HG03139 (cell line): Measurements from ENCODE around the gene TANC1.

Experiments
- ATAC-seq: cut with Tn5 transposase; IDR thresholded peaks from one replicate; pipeline ENCODE4 v1.9.1; 2021; ENCODE audit not compliant: unreplicated experiment

The TANC1 gene

DNA sequence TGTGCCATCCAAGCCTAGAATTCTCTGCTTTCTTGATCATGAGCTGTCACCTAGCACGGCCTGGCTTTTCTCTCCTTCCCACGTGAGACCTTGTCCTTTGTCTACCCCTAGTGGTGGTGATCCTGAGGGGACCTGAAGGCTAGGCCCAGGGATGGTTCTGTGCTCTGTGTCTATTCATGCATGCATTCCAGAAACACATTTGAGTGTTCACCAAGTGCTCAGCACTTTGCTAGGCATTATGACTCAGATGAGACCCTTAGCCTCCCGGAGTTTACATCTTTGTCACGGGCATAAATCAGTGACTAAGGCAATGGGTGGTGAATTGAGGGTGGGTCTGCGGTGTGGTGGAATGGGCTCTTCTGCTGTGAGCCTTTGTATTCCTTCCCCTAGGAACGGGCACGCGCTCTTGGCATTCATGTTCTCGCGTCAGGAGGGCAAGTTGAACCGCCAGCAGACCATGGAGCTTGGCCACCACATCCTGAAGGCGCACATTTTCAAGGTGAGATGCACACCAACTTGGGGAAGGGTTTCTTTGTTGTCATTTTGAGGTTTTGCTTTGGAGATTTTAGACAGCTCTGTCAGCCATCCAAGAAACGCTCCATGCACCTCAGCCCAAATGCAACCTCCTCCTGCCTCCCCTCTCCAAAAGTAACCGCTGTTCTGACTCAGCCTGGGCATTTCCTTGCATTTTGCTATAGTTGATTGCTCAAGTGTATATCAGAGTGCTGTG, 217.1 kb downstream of the TANC1 start:
- peak; percentile 70 for ATAC-seq

- ATAC-seq: no peak
These were observed 218.0 kb downstream of the TANC1 start for GRCh38 chr2:159186462-159186861.

DNA sequence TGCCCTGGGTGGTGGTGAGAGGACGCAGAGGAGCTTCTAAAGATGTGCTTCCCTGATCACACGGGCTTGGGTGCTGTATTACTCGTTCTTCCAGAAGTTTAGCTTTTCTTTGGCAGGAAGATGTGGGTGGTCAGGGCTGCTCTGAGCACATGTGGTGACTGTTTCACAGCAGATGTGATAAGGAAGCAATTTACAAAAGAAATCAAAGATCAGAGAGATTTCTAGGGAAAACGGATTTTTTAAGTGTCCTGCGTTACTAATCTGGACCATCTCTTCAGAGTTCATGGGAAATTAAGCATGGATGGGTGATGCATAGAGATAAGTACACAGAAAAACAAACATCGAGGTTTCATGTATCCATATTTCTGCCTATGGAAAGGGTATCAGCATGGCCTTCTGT, 218.7 kb downstream of the TANC1 start:
- ATAC-seq: no peak

- ATAC-seq: no peak
These were observed 220.0 kb downstream of the TANC1 start for GRCh38 chr2:159188449-159188848.

- no peak for ATAC-seq
These were observed 224.0 kb downstream of the TANC1 start for GRCh38 chr2:159192371-159192918.

- ATAC-seq: no peak
These were observed 225.4 kb downstream of the TANC1 start for GRCh38 chr2:159193791-159194190.

DNA sequence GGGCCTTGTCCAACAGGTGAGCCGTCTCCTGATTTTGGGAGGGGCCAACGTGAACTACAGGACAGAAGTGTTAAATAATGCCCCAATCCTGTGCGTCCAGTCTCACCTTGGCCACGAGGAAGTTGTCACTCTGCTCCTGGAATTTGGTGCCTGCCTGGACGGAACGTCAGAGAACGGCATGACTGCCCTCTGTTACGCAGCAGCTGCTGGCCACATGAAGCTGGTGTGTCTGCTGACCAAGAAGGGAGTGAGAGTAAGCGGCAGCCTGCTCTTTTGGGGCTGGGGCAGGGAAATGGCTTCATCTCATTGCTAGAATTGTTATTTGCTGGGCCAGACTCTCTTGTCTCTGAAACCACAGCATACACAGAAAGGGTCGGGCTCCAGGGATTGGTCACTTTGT, 225.8 kb downstream of the TANC1 start:
- ATAC-seq: no peak

- ATAC-seq: no peak
These were observed 227.3 kb downstream of the TANC1 start for GRCh38 chr2:159195697-159196096.

- no peak for ATAC-seq
These were observed 228.0 kb downstream of the TANC1 start for GRCh38 chr2:159196393-159196925.

- ATAC-seq: no peak
These were observed 230.8 kb downstream of the TANC1 start for GRCh38 chr2:159199236-159199635.

DNA sequence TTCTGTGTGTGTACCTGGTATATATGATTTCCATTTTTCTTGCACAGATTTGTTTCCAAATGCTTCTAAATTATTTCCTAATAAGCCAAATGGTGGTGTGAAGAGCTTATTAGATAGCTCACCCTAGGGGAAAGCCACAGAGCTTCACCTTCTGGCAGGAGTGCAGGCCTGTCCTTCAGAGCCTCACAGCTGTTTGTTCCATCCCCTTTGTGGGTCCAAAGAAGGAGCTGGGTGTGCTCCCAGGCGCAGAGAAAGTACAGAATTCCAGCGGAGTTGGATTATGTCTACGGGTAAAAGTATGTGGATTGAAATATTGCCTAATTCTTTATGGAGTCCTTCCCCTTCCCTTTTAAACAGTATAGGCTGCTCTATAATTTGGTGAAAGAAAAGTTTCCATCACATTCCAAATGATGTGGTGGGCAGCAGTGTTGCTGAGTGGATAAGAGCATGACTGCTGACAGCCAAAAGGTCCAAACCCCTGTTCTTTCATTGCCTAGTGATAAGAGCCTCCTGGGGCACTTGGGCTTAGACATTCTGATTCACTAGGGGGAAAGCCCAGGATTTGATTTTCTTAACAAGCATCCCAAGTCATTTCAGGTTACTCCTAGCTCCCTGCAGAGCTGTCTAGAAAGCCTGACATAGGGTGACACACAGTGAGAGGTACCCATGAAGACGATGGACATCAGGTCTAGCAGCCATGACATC, 231.5 kb downstream of the TANC1 start:
- ATAC-seq: no peak

GRCh38 chr2:159200498-159200897, 232.1 kb downstream of the TANC1 start:
- no peak for ATAC-seq

DNA sequence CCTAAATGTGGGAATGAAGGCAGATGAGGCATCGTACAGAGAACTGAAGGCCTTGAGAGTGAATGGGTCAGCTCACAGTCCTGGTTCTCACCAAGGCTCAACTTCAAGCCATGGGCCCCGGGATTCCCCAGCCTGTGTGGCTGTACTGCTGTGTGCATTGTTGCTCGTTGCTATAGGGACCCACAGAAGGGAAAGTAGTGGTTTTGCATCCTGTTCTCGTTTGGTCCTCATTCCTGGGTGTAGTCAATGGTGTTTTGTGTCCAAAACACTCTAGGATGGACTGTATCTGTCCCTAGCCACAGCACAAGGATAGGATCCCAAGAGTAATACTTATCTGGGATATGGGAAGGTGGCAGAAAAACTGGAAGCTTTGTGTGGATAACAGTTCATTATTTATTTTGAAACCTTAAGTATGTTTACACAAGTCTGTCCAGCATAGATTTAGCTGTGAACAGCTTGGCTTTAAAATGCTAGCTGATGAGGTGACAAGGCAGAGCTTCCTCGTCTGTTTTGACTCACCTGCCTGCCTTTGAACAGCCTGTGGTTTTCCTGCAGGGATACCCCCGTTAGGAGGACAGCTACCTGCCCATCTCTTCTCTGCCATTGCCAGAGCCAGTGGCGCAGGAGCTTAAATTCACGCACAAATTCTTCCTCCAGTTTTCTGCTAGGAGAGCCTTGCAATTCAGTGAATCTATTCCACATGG, 233.1 kb downstream of the TANC1 start:
- ATAC-seq: peak; percentile 95

DNA sequence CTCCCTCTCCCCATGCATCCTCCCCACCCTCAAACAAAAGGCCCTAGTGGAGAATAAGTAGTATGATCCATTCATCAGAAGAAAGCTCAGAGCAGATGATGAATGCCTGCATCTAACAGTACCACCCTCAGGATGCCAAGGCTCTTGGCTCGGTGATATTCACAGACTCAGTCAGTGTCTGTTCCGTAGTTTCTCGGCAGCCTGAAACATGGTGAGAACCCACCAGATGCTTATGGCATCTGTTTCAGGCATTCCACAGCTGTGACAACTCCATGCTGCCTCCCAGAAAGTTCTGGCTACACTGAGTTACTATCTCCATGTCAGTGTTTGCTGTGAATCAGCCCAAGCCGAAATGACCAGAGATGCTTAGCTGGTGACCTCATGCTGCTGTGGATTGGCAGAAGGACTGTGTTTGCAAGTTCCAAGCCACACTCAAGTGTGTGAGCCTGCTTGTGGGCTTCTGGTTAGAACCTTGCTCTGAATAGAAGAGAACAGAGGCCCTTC, 234.2 kb downstream of the TANC1 start:
- ATAC-seq: no peak

GRCh38 chr2:159204381-159205144, 236.1 kb downstream of the TANC1 start:
- no peak for ATAC-seq

DNA sequence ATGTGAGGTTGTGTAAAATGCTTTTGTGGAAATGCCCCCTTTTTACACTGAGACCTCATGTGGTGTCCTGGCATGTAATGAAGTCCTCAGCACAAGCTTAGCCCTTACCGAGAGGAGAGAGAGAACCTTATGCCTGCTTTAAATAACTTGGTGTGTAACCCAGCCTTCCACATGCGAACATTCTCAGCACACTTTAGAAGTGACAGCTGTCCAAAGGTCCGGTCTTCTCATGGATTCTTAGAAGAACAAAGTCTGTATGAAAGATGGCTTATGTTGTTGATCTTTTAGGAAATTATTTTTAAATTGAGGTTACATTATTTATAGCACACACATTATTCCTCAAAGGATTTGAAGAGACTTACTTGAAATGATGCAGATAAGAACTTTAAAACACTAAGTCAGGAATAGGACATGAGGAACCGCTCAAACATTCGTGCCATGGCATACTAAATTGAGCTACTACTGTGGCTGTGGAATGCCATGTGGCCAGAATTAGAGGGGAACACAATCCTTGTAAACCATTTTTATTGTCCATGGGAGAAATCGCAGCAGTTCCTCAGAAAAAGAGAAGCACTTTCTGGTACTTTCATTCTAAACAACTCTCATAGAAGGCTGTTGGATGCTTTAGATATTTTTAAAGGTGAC, 238.4 kb downstream of the TANC1 start:
- no peak for ATAC-seq

DNA sequence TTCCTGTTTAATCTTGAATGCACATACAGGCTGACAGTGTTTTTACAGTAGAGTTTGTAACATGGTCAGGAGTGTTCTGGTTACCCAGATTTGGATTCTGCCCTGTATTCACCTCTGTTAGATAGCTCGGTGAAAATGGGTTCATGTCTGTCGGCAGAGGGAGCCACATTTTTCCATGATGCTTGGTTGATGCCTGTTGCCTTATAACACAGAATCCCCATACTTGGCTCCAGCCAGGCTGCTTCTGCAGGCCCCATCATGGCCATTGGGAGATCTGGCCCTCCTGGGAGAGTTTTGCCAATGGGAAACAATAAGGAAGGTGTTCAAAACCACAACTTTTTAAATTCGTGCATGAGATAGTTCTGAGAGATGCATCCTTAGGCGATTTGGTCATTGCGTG, 240.0 kb downstream of the TANC1 start:
- ATAC-seq: no peak

DNA sequence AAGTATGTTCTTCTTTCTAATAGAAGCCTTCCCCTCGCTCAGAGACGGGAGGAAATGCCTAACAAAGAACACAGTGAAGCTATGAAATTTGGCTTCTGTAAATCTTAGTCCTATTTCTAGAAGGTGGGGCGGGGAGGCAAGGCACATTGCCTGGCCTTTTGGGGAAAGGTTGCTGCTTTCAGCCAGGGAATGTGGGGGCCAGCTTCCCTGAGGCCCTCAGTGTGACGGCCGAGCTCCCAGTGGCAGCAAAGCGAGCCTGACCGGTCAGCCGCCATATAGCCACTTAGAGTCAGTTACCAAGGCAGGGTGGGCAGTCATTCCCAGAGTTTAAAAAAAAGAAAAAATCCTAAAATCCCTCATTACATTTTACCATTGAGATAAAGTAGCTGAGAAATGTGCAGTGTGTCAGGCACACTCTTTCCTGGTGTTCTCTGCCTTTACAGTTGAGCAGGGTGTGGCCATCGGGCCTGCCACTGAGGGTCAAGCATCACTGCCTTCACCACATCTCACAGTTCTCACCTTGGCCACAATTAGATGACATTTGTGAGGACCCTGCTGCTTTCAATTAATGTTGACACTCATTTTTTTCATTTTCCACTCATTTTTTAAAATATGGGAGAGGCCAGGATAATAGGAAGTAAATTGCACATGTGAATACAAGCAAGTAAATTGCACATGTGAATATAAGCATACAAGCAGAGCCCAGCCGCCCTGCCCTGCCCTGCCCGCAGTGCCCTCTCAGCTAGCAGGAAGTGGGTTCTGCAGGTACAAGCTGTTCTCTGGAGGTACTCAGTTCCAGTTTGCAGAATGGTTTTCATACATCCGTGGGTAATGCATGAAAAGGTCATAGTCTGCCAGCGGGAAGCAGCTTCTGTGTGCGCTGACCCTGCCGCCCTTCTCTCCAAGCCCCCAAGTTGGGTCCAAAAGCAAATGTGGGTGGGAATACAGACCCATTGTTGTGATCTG, 241.2 kb downstream of the TANC1 start:
- ATAC-seq: peak; percentile 69
